Neural cell (in vitro differentiated cells): Measurements from ENCODE around the gene PHLPP1.

Experiments used
- EP300 ChIP-seq: fragments of 450-650 bp; conservative IDR thresholded peaks from 2 replicates; pipeline ENCODE4 v1.6.1; 2014; ENCODE audit warnings: antibody characterized with exemption, mild to moderate bottlenecking, moderate library complexity; ENCODE audit not compliant: poor library complexity, severe bottlenecking
- EZH2 ChIP-seq: fragments of 200-600, 300-800 bp; shearing (Covaris generic), sonication (generic); IDR thresholded peaks from 2 replicates; pipeline ENCODE4 v1.6.1; 2014; ENCODE audit warnings: antibody characterized with exemption, low read length, borderline replicate concordance, mild to moderate bottlenecking; ENCODE audit not compliant: insufficient read depth, poor library complexity, severe bottlenecking
- POLR2AphosphoS5 ChIP-seq: IDR thresholded peaks from 2 replicates; pipeline ENCODE4 v1.6.1; 2012
- RAD21 ChIP-seq: fragments of 450-650 bp; conservative IDR thresholded peaks from 2 replicates; pipeline ENCODE4 v1.6.1; 2014; ENCODE audit warnings: antibody characterized with exemption, mild to moderate bottlenecking, moderate library complexity
- REST ChIP-seq: IDR thresholded peaks from 2 replicates; pipeline ENCODE4 v1.6.1; 2012; ENCODE audit warnings: borderline replicate concordance
- TAF1 ChIP-seq: IDR thresholded peaks from 2 replicates; pipeline ENCODE4 v1.6.1; 2012; ENCODE audit warnings: low read depth
- TF ChIP-seq, protein P1 (sequence below): fragments of 450-650 bp; IDR thresholded peaks from 2 replicates; pipeline ENCODE4 v1.5.1; 2014; ENCODE audit warnings: antibody characterized with exemption, mild to moderate bottlenecking, moderate library complexity; ENCODE audit not compliant: poor library complexity, severe bottlenecking

- TF ChIP-seq, protein P1, sequence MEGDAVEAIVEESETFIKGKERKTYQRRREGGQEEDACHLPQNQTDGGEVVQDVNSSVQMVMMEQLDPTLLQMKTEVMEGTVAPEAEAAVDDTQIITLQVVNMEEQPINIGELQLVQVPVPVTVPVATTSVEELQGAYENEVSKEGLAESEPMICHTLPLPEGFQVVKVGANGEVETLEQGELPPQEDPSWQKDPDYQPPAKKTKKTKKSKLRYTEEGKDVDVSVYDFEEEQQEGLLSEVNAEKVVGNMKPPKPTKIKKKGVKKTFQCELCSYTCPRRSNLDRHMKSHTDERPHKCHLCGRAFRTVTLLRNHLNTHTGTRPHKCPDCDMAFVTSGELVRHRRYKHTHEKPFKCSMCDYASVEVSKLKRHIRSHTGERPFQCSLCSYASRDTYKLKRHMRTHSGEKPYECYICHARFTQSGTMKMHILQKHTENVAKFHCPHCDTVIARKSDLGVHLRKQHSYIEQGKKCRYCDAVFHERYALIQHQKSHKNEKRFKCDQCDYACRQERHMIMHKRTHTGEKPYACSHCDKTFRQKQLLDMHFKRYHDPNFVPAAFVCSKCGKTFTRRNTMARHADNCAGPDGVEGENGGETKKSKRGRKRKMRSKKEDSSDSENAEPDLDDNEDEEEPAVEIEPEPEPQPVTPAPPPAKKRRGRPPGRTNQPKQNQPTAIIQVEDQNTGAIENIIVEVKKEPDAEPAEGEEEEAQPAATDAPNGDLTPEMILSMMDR, result no peak
- TF ChIP-seq EZH2, result no peak
- TF ChIP-seq POLR2AphosphoS5, result no peak
- TF ChIP-seq EP300, result no peak
- no peak for TF ChIP-seq TAF1
- TF ChIP-seq RAD21, result no peak
- TF ChIP-seq REST, result no peak
Observed at GRCh38 chr18:62710417-62710816, 4.9 kb upstream of the PHLPP1 start.
